GM12864 (cell line): Measurements from ENCODE around the gene AK8.

Experiments used
- DNase-seq: peaks from one replicate; pipeline ENCODE4 v3.0.0-alpha.2; 2011; ENCODE audit warnings: low read depth
- H3K4me3 ChIP-seq: 2 replicates; pipeline ENCODE4 v1.5.1; 2011; ENCODE audit warnings: mild to moderate bottlenecking, low read depth, low read length, control low read depth
- TF ChIP-seq, protein P1 (sequence below): IDR thresholded peaks from 2 replicates; pipeline ENCODE4 v1.5.1; 2011; ENCODE audit warnings: low read depth, mild to moderate bottlenecking, moderate library complexity, low read length, control low read depth, inconsistent platforms; ENCODE audit errors: missing control alignments

The AK8 gene

DNA sequence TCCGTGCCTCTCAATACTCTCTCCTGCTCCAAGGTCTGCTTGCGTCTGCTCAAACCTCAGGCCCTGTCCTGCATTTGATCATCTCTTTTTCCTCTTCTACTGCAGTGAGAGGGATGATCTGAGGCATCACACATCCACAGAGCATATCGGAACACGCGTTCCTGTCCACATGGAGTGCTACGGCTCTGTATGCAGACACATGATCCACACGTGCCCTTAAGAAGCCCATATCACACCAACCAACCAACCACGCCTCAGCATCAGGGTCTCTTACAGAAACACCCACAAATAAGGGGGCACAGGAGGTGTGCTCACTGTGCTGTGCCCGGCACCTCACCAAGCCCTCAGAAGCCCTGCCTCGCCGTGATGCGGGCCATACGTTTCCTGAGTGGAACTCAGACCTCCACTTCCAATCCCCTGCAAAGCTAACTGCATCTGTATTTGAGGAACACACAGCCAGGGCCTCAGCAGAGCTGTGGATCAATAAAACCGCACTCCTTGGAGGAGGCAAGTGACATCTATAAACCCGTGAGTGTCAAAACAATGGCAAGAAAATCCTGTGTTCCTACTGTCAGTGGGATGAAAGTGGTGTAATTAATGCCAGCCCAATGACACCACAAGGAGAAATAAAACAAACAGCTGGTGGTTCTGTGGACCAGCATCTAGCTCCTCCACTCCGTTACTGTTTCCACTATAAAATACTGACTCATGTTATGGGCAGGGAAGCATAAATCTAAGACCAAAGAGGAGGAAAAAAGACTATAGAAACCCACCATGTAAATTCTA lies 40.4 kb downstream of the AK8 start:
- no peak for DNase-seq
- TF ChIP-seq, protein P1, sequence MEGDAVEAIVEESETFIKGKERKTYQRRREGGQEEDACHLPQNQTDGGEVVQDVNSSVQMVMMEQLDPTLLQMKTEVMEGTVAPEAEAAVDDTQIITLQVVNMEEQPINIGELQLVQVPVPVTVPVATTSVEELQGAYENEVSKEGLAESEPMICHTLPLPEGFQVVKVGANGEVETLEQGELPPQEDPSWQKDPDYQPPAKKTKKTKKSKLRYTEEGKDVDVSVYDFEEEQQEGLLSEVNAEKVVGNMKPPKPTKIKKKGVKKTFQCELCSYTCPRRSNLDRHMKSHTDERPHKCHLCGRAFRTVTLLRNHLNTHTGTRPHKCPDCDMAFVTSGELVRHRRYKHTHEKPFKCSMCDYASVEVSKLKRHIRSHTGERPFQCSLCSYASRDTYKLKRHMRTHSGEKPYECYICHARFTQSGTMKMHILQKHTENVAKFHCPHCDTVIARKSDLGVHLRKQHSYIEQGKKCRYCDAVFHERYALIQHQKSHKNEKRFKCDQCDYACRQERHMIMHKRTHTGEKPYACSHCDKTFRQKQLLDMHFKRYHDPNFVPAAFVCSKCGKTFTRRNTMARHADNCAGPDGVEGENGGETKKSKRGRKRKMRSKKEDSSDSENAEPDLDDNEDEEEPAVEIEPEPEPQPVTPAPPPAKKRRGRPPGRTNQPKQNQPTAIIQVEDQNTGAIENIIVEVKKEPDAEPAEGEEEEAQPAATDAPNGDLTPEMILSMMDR, result no peak
- H3K4me3 ChIP-seq, result no peak overlapping the region

DNA sequence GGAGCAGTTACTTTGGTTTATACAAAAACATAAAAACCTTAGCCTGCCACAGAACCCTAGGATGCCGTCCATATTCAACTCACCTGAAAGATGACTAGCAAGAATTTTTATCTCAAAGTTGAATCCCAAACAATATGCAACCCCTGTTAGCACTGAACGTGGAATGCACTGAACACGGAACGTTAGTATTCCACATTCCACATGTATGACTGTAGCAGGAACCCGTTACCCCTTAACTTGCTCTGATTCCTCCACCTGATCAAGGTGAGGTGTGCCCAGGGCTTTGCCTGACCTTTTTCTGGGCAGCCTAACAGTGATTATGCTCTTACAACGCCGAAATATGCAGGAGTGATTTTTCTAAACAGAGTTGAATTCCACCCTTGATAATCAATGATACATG lies 43.7 kb downstream of the AK8 start:
- no peak overlapping the region for H3K4me3 ChIP-seq
- TF ChIP-seq, protein P1, result no peak
- no peak for DNase-seq

DNA sequence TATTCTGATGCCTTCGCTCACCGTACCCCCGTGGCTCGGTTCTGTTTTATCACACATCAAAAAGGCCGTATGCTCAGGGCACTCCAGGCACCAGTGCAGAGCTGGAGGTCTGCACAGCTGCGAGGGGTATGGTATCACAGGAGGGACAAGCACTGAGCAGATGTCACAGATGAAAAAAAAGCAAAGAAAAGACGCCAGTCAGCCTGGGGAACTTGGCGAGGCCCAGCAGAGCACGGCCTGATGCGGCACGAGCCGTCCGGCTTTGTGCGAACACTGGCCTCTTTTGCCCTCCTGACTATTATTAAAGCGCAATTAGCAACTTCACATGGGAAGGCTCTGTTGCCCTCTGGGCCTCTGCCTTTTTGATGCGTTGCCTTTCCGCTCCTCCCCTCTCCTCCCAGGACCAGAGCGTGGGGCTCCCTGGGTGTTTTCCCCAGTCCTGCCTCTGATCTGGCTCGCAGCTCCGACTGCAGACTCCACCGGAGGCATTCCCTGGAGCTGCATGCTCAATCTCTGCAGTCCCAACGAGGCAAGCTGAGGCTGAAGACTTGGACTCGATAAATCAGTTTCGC lies 44.4 kb downstream of the AK8 start:
- TF ChIP-seq, protein P1, result no peak
- DNase-seq, result no peak
- no peak overlapping the region for H3K4me3 ChIP-seq

DNA sequence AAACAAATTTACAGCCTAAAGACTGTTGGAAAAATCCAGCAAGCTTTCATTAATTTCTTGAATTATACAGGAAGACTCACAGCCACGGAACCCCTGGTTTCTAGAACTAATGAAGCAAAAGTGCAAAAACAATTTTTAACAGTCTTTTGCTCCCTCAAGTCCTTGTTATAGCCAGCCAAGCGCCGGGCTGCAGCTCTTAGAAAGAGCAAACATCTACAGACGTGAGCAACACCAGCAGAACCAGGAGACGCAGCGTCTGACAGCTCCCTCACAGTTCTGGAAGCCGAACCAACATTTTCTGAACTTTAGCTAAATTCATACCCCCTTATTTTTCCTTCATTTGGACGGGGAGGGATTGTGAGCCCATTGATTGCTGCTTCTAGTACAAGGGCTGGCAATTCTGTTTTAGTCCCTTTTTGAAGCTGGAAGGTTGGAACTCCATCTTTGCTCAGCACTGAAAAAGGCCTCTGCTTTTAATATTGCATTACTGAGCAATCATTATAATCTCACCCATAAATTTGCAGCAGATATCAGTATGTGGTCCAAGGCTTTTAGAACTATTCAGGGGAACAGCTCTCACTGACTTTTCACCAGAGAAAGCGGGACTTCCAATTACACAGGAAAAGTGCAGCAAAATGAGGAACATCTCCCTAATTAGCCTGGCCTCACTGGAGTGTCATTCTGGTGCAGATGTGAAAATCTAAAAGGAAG lies 45.8 kb downstream of the AK8 start:
- TF ChIP-seq, protein P1, result no peak
- no peak for DNase-seq
- no peak overlapping the region for H3K4me3 ChIP-seq

DNA sequence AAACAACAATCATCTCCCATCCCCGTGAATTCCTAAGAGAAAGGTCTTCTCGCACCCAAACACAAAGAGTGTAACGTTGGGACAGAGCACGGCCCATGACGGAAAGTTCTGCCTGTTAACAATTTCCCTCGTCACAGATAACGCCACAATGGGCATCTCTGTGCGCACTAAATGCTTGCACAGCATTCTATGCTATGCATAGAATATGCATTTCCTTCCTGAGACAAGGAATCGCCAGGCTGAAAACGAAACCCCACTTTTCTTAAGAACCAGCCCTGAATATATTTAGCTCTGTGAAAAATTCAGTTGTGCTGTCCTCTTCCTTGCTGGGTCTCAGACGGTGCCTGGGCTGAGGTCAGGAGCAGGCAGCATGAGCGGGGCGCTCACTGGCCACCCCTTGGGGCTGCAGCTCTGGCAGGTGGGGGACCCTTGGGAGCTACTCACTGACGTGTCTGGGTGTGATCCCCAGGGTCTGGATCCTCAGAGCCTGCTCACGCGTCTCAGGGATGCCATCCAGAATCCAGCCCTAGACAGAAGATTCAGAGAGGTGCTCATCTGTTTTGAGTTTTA lies 49.8 kb downstream of the AK8 start:
- no peak for DNase-seq
- H3K4me3 ChIP-seq, result no peak overlapping the region
- TF ChIP-seq, protein P1, result no peak

DNA sequence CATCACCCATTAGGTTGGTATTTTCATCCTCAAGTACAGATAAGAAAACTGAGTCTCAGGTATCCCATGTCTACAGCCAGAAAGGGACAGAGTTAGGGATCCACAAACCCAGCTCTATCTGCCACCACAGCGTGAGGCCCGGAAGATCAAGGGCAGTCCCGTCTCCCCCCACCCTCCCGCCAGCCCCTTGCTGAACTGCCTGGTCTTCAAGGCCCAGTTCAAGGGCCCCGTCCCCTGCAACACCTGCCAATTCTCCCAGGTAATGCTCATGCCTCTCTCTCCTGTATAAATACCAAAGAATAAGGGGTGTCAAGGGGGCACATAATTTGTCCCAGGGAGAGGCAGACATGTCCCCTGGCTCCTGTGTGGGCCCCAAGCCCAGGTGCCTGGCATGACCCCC lies 50.7 kb downstream of the AK8 start:
- no peak overlapping the region for H3K4me3 ChIP-seq
- TF ChIP-seq, protein P1, result no peak
- DNase-seq, result no peak
